IMR-90 (cell line): ENCODE measurements around the gene KLF2. TPM values are rescaled to one million over a fixed set of nuclear protein-coding genes. Genes with fewer than 3 reads are reported as not detected.

ENCODE experiments used
- ATAC-seq: fragments of 200-7000 bp; cut with Tn5 transposase; 2 replicates; pipeline ENCODE4 v1.9.1; 2020; ENCODE audit warnings: low read depth, mild to moderate bottlenecking, moderate library complexity
- BruUV-seq: library from RNA; stranded (reverse); fragments of 400-500 nt; replicated peaks from 2 replicates; lab custom pipeline; 2021; lab: Mats Ljungman, UMichigan
- CTCF ChIA-PET: fragments of 300-600 bp; formaldehyde crosslinking; extraction: SDS; loops from one replicate; lab custom pipeline; 2021; ENCODE audit warnings: antibody characterized with exemption; lab: Yijun Ruan, JAX
- POLR2A ChIA-PET: fragments of 300-600 bp; sonication (Branson Sonifier 250); formaldehyde crosslinking; loops from one replicate; lab custom pipeline; 2022; ENCODE audit warnings: antibody characterized with exemption; ENCODE audit not compliant: unreplicated experiment; lab: Charles Lee
- DNase-seq: peaks from one replicate; pipeline ENCODE4 v3.0.0; 2013
- H2AFZ ChIP-seq: replicated peaks from 2 replicates; pipeline ENCODE3; 2013; ENCODE audit warnings: low read length, mild to moderate bottlenecking; ENCODE audit not compliant: poor library complexity
- H2AK5ac ChIP-seq: 2 replicates; pipeline ENCODE4 v1.6.1; 2013; ENCODE audit warnings: low read depth, low read length, inconsistent platforms
- H2AK9ac ChIP-seq: replicated peaks from 2 replicates; pipeline ENCODE3; 2013; ENCODE audit warnings: mild to moderate bottlenecking, low read depth, low read length, moderate library complexity; ENCODE audit not compliant: poor library complexity
- H2BK120ac ChIP-seq: 2 replicates; pipeline ENCODE4 v1.6.1; 2013; ENCODE audit warnings: low read depth, low read length, inconsistent platforms
- H2BK15ac ChIP-seq: 3 replicates; pipeline ENCODE4 v1.6.1; 2013; ENCODE audit warnings: low read depth, low read length, inconsistent platforms
- H2BK20ac ChIP-seq: 2 replicates; pipeline ENCODE4 v1.6.1; 2013; ENCODE audit warnings: low read depth, mild to moderate bottlenecking, inconsistent platforms, low read length, moderate library complexity
- H2BK5ac ChIP-seq: 2 replicates; pipeline ENCODE4 v1.6.1; 2013; ENCODE audit warnings: mild to moderate bottlenecking, low read depth, low read length, inconsistent platforms; ENCODE audit not compliant: poor library complexity, severe bottlenecking
- H3K14ac ChIP-seq: replicated peaks from 2 replicates; pipeline ENCODE4 v1.6.1; 2013; ENCODE audit warnings: low read depth, low read length, inconsistent platforms
- H3K18ac ChIP-seq: 2 replicates; pipeline ENCODE4 v1.6.1; 2013; ENCODE audit warnings: low read depth, low read length, control low read depth
- H3K23ac ChIP-seq: 2 replicates; pipeline ENCODE4 v1.6.1; 2013; ENCODE audit warnings: low read depth, low read length, inconsistent platforms
- H3K27ac ChIP-seq: 2 replicates; pipeline ENCODE4 v1.5.1; 2013; ENCODE audit warnings: mild to moderate bottlenecking, control low read depth, low read length; ENCODE audit not compliant: insufficient read depth
- H3K27me3 ChIP-seq: 2 replicates; pipeline ENCODE4 v1.6.1; 2013; ENCODE audit warnings: low read length; ENCODE audit not compliant: control insufficient read depth, insufficient read depth
- H3K36me3 ChIP-seq: 2 replicates; pipeline ENCODE4 v1.6.1; 2013; ENCODE audit warnings: low read length, mixed read lengths; ENCODE audit not compliant: control insufficient read depth, insufficient read depth
- H3K4ac ChIP-seq: 2 replicates; pipeline ENCODE4 v1.6.1; 2013; ENCODE audit warnings: low read depth, low read length, inconsistent platforms
- H3K4me1 ChIP-seq: 2 replicates; pipeline ENCODE4 v1.6.1; 2013; ENCODE audit warnings: low read length, mixed read lengths; ENCODE audit not compliant: control insufficient read depth, insufficient read depth
- H3K4me2 ChIP-seq: 2 replicates; pipeline ENCODE4 v1.6.1; 2013; ENCODE audit warnings: low read depth, mild to moderate bottlenecking, control low read depth, low read length, moderate library complexity
- H3K4me3 ChIP-seq: 2 replicates; pipeline ENCODE4 v1.5.1; 2013; ENCODE audit warnings: low read depth, mild to moderate bottlenecking, control low read depth, low read length, moderate library complexity; ENCODE audit not compliant: insufficient read depth
- H3K56ac ChIP-seq: 2 replicates; pipeline ENCODE4 v1.6.1; 2013; ENCODE audit warnings: low read length, inconsistent platforms; ENCODE audit not compliant: insufficient read depth; ENCODE audit errors: extremely low read depth
- H3K79me1 ChIP-seq, 2 experiments: 2 replicates each; pipeline ENCODE4 v1.6.1; 2013; ENCODE audit warnings: low read length in 2 of 2, inconsistent platforms in 1 of 2, low read depth in 1 of 2
- H3K9ac ChIP-seq: 2 replicates; pipeline ENCODE4 v1.6.1; 2013; ENCODE audit warnings: low read depth, low read length, control low read depth
- H3K9me1 ChIP-seq: 2 replicates; pipeline ENCODE4 v1.6.1; 2013; ENCODE audit warnings: low read length, inconsistent platforms; ENCODE audit not compliant: insufficient read depth
- H3K9me3 ChIP-seq: 2 replicates; pipeline ENCODE4 v1.6.1; 2013; ENCODE audit warnings: low read length; ENCODE audit not compliant: control insufficient read depth, insufficient read depth
- H4K20me1 ChIP-seq: 2 replicates; pipeline ENCODE4 v1.6.1; 2013; ENCODE audit warnings: low read length, inconsistent platforms; ENCODE audit not compliant: insufficient read depth
- H4K5ac ChIP-seq: 2 replicates; pipeline ENCODE4 v1.6.1; 2013; ENCODE audit warnings: mild to moderate bottlenecking, low read depth, low read length, control low read depth
- H4K8ac ChIP-seq, 2 experiments: 2 replicates each; pipeline ENCODE4 v1.6.1; 2013; ENCODE audit warnings: low read depth in 2 of 2, low read length in 2 of 2, control low read depth in 1 of 2, inconsistent platforms in 1 of 2
- H4K91ac ChIP-seq: 2 replicates; pipeline ENCODE4 v1.6.1; 2013; ENCODE audit warnings: low read depth, low read length, inconsistent platforms; ENCODE audit not compliant: insufficient read depth
- RAD21 ChIP-seq: IDR thresholded peaks from 2 replicates; pipeline ENCODE4 v1.6.1; 2012; ENCODE audit warnings: low read length, improper control_type of control experiment
- SMC3 ChIP-seq: fragments of 150-350 bp; IDR thresholded peaks from 2 replicates; pipeline ENCODE4 v1.6.1; 2016; ENCODE audit warnings: low read depth, mild to moderate bottlenecking, antibody characterized with exemption, low read length, moderate library complexity
- WGBS, 2 experiments: methylation state at CpG; one replicate each; pipeline versions ENCODE4 v1.1.5 to v1.1.7; 2013; ENCODE audit warnings: missing lambda C conversion rate in 2 of 2; ENCODE audit not compliant: insufficient read length in 1 of 2; ENCODE audit errors: extremely low coverage in 2 of 2; 5-methylcytosine and 5-hydroxymethylcytosine counted together
- dilution Hi-C: fragments of 300-500 bp; cut with HindIII; formaldehyde crosslinking; loops from one replicate; pipeline ENCODE4 v1.14.3; 2018; ENCODE audit warnings: low sequenced_read_pairs; ENCODE audit not compliant: unreplicated experiment
- in situ Hi-C: fragments of 300-500 bp; cut with MboI; formaldehyde crosslinking; loops from 3 replicates; pipeline ENCODE4 v1.14.3; 2019; ENCODE audit warnings: low sequenced_read_pairs, inconsistent platforms, mixed read lengths
- intact Hi-C: fragments of 100-400 bp; cut with micrococcal nuclease; formaldehyde crosslinking; loops from 2 replicates; pipeline ENCODE4 v1.10.0; 2022
- polyA plus RNA-seq, 3 experiments: library from polyadenylated mRNA; depleted of rRNA; stranded (reverse); fragments of >200 nt; gene quantifications; 2 replicates each; pipeline ENCODE4 v1.2.3, GENCODE V29; 2012; ENCODE audit warnings: low replicate concordance in 1 of 3
- total RNA-seq: library from RNA; depleted of rRNA; stranded (reverse); fragments of >200 nt; gene quantifications from 2 replicates; pipeline ENCODE4 v1.2.3, GENCODE V29; 2012

KLF2 gene
- total and polyA plus RNA-seq, 2 of the 4 experiments (the other 2 are of a cell fraction): 1.1 to 34.4 TPM

DNA sequence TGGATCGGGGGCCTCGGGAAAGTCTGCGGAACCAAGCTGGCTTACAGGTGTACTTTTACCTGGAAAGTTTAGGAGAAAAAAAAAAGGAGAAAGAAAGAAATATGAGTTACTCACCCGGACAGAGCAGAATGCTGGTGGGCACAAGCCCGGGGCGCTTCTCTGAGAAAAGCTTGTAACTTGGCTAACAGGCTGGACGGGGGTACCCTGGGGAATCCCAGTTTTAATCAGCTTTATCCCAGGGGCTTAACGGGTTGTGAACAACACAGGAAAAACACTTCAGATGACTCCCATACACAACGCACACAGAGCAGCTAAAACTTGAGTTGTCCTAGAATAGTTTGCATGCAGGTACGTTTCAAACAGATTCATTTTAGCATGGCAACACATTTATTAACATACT lies 37.3 kb downstream of the KLF2 start:
- H3K9me1 ChIP-seq: no peaks in the 10 kb centered on the region
- no peak overlapping the region for H2BK20ac ChIP-seq
- H3K4me2 ChIP-seq: no peak overlapping the region
- H3K4ac ChIP-seq: no peak overlapping the region
- H2AK9ac ChIP-seq: no peak overlapping the region
- no peaks in the 10 kb centered on the region for H3K4me1 ChIP-seq
- H2BK15ac ChIP-seq: no peak overlapping the region
- peaks cover 6% of the 10 kb centered on the region; the same call in 1 of the 2 replicates for H3K36me3 ChIP-seq
- in situ Hi-C loops: no loop called here
- ChIA-PET CTCF (no interaction called here), POLR2A (no interaction called here)
- H4K8ac ChIP-seq: no peak overlapping the region
- no peak overlapping the region for H4K91ac ChIP-seq
- intact Hi-C loops: no loop called here
- H3K56ac ChIP-seq: no peak overlapping the region
- no peak overlapping the region for H3K9ac ChIP-seq
- H4K5ac ChIP-seq: no peak overlapping the region
- no TSS peak for BruUV-seq
- H2BK5ac ChIP-seq: no peak overlapping the region
- TF ChIP-seq RAD21: no peak
- TF ChIP-seq SMC3: no peak
- no peak overlapping the region for H2AFZ ChIP-seq
- H3K27me3 ChIP-seq: no peaks in the 10 kb centered on the region
- DNase-seq (no peak), ATAC-seq (no peak)
- H3K79me1 ChIP-seq: no peaks in the 10 kb centered on the region
- H4K20me1 ChIP-seq: no peaks in the 10 kb centered on the region
- dilution Hi-C loops: no loop called here
- H3K4me3 ChIP-seq: no peak overlapping the region
- H2AK5ac ChIP-seq: no peak overlapping the region
- no peak overlapping the region for H3K14ac ChIP-seq
- no peak overlapping the region for H3K27ac ChIP-seq
- H2BK120ac ChIP-seq: no peak overlapping the region
- no peak overlapping the region for H3K23ac ChIP-seq
- no peak overlapping the region for H3K18ac ChIP-seq
- H3K9me3 ChIP-seq: no peaks in the 10 kb centered on the region
- 92% methylated on average over 4 of the region's 10 CpGs; no CpG with 5 or more reads in 1 of the 2 experiments for WGBS, 2 experiments
